Skin of body (tissue), 2 donors: ENCODE measurements around the gene HMCN2. TPM values are rescaled to one million over a fixed set of nuclear protein-coding genes. Genes with fewer than 3 reads are reported as not detected.
A peak's percentile ranks its signal among the peaks of the same experiment; 100 is the strongest.
"Not testable (repeated sequence)": the region's sequence is repeated elsewhere in the genome, so short reads cannot be mapped to it uniquely, and the experiment has no call there.

Source experiments
- DNase-seq: peaks from one replicate; lab custom pipeline; 2025; lab: John Stamatoyannopoulos, UW
- total RNA-seq: library from RNA; depleted of rRNA; stranded (reverse); fragments of >200 nt; gene quantifications from one replicate; pipeline ENCODE4 v1.2.3, GENCODE V29; 2014

HMCN2 gene
- total RNA-seq, 1 donor from 2014 or later = 20.7 TPM

- peak; percentile 49 for DNase-seq
Measured at GRCh38 chr9:130240410-130241197, 25.0 kb upstream of the HMCN2 start.

DNA sequence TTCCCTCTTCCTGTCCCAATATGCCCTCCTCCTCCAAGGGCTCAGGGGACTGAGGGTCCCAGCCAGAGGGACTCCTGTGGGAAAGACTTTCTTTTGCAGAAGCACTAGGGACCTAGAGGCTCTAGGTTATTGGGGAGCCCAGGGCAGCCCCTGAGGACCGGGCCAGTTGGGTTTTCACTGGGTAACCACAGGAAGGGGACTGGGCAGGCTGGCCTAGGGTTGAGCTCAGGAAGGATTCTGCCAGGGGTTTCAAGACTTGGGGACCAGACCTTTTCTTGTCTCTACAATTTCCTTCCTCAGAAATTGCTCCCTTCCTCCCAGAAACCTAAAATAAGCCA is 24.4 kb upstream of the HMCN2 start:
- no peak for DNase-seq

GRCh38 chr9:130242270-130243014 is 23.1 kb upstream of the HMCN2 start:
- no peak for DNase-seq

DNA sequence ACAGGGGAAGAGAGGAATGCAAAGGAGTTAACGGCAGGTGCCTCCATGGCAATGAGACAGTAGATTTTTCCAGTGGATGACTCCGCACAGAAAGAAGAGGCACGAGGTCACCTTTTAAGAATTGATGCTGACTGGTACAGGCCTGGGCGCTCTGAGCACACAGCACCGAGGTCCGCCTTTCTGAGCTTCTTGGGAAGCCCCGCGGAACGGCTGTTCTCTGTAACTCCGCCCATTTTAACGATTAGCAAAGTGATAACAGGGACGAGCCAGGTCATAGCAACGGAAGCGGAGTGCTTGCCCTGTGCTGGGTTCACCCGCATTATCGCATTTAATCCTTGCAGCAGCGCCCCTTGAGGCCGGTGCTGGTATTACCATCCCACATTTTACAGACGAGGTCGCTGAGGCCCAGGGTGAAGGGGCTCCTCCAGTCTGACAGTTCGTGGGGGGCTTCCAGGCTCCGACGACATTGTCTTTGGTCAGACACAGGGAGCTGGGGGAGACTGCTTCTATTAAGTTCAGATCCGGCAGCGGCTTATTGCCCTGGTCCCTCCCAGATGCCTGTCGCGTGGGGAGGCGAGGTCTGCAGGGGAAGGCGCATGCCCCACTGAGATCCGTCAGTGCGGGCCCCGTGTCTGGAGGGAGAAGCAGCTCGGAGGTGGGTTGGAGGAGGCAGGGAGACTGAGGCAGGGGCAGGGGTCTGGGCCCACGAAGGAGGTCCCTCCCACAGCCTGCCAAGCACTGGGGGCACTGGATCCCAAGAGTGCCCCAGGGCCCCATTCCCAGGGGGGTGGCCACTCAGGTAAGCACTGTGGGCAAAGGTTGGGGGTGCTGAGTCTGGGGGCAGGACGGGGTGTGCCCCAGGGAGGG is 22.3 kb upstream of the HMCN2 start:
- DNase-seq = no peak

DNA sequence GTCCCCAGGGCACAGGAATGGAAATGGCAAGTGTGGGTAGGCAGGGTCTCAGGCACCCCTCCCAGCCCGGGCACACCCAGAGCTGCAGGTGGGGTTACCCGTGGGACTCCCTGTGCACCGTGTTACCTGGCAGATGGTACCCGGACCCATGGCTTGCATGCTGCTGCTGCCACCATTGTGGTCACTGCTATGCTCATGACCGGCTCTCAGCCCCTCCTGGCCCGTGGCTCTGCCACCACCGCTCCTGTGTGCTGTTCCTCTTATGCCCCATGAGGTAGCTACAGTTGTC is 21.7 kb upstream of the HMCN2 start:
- DNase-seq = no peak

DNA sequence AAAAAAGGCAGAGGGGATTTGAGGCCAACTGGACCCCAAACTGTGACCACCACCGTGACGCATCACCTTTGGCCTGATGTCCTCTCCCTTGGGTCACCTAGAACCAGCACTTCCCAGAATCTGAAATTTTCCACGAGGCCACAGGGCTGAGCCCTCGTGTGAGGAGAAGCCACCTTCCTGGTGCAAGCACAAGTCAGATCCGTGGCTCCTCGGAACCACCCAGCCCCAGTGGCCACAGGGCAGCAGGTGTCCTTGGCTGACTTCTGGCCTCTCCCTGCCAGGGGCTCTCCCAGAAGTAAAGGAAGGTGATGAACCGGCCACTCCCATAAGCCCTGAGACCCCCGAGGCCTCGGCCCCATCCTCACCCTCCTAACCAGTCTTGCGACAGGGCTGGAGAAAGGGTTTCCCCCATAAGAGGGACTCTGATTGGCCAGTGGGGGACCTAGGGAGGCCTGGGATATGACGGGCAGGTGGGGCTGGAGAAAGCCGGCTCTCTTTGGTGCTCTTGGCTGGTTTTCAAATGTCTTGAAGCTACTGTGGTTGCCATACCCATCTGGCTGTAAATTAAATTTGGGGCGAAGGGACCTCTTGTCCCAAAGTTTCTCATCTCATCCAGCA is 20.9 kb upstream of the HMCN2 start:
- DNase-seq = no peak

DNA sequence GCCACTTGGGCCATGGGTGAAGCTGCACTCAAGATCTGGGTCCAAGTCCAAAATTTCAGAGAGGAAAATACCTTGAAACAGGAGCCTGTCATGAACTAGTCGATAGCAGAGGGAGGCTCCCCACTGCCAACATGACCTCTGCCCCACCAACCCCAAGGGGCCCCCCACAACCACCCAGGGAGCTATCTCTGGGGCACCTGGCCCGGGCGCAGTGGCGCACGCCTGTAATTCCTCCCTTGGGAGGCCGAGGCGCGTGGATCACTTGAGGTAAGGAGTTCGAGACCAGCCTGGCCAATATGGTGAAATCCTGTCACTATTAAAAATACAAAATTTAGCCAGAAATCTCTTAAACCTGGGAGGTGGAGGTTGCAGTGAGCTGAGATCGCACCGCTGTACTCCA is 20.1 kb upstream of the HMCN2 start:
- DNase-seq = no peak

DNA sequence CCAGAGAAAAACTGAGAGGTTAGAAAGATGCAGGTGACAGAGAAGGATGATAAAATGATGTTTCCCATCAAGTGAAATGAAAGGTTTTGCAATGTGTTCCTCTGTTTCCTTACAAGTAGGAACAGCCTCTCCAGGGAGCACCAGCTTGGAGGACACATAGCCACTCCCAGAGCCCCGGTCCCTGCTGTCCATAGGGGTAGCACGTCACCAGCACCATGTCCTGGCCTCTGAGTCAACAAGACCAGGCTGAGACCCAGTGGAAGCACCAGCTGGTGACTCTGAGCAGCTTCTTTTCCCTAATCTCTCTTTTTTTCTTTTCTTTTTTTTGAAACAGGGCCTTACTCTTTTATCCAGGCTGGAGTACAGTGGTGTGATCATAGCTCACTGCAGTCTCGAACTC is 19.4 kb upstream of the HMCN2 start:
- DNase-seq = no peak

DNA sequence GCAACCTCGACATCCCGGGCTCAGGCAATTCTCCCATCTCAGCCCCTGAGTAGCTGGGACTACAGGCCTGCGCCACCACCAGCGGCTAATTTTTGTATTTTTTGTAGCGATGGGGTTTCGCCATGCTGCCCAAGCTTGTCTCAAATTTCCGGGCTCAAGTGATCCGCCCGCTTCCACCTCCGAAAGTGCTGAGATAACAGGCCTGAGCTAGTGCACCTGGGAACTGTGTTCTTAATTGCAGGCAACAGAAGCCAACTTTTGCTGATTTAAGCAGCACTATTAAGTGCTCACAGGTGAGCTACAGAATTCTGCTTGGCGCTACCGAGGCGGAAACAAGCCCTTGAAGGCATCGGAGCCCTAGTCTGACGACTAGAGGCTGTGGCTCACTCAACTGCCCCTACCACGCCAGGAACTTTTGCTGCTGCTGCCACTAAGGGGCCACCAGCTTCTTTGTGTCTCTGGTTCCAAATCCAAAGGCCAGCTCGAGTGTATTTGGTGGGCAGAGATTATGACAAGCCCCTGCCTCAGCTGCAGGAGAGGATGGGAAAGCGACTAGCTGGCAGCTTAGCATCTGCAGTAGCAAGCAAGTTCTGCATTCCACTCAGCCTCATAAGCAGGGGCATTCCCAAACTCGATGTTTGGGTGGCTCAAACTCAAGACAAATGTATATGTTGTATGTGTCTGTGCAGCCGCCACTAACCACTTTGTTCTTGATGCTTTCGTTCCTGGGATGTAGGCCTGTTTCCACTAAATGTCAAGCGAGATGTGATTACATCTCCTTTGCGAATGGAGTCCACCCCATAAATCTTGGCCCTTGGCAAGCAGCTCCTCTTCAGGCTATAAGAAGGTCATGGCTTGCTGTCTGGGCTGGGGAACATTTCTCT is 10.6 kb upstream of the HMCN2 start:
- no peak for DNase-seq

DNA sequence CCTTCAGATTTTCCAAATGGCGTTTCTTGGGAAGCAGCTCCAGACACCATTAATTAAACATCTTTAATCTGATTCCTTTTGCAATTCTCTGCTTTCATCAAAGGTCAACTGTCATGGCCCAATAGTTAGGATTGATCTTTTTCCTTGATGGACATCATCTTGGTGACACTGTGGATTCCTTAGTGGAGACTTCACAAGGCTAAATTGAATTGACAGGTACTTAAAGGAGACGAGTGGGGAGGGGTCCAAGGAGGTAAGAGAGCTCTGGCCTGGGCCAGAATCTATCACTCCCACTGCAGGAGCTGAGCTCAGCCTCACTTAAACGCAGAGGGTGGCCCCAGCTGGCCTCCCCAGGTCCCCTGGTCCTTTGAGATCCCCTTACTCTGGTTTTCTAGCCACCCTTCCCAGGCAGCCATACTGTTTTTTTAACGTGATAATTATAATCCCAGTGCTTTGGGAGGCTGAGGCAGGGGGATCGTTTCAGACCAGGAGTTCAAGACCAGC is 9.9 kb upstream of the HMCN2 start:
- no peak for DNase-seq

DNA sequence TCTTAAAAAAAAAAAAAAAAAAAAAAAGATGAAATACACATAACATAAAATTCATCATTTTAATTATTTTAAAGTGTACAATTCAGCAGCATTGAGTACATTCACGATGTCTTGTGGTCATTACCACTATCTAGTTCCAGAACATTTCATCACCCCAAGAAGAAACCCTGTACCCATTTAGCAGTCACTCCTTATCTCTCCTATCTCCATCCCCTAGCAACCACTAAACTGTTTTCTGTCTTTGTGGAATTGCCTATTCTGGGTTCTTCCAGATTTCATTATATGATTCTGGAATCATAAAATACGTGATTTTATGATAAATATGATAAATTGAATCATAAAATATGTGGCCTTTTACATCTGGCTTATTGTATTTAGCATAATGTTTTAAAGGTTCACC is 8.9 kb upstream of the HMCN2 start:
- DNase-seq = no peak

DNA sequence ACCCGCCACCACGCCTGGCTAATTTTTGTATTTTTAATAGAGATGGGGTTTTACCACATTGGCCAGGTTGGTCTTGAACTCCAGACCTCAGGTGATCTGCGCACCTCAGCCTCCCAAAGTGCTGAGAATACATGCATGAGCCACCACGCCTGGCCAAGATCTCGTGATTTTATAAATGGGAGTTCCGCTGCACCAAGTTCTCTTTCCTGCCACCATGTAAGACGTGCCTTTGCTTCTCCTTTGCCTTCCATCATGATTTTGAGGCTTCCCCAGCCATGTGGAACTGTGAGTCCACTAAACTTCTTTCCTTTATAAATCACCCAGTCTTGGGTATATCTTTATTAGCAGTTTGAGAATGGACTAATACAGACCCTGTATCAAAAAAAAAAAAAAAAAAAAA is 7.4 kb upstream of the HMCN2 start:
- not testable (repeated sequence) for DNase-seq

DNA sequence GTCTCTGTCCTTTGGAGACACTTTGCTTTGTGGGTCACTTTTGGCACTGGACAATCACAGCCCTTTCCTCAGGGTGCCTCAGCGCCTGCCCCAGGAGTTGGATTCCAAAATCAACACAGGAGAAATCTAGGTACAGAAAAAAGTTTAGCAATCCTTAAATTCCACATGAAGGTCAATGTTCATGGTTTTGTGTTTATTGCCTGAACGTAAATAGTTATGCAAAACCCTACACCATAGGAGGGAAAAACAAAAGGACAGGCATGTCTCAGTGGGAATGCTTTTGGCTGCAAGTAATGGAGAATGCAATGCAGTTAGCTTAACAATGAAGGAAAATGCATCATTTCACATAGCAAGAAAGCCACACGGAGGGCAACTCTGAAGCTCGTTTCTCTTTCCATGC is 6.5 kb upstream of the HMCN2 start:
- no peak for DNase-seq

DNA sequence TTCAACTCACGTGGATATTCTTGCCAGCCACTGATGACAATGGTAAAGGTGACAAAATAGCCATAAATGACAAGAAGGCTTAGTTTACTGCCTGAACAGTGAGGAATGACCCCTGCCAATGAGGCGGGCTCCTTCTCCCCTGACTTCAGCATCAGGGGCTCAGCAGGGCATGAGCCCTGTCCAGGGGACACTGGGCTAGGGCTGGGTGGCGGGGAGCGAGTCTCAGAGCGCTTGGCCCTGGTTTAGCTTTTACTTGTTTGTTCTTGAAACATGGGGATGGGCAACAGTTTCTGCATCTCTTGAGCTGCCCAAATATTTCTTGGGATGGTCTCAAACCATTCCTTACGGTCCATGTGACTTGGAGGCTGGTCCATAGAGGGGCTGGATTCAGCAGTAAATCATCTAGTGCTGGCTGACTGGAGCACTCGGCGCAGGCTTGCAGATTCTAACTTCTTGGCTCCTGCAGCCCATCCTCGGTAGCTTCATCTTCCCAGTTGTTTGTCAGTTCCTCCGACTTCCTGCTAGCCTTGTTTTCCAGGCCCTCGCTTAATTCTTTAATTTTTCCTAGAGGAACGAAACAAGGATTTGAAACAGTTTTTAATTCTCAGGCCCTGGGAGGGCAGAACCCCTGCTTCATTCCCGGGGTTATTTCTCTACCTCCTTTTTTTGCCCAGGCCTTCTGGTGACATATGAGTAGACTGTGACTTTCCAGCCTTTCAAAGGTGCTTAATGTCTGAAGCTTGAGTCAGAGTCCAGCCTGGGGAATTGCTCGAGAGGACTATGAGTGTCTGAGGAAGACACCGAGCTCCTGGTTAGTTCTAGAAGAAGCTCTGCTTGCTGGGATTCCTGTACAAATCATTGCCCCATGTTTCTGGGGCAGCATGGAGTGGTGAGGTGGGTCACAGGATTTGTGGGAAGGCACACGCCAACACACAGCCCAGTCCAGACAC is 4.5 kb upstream of the HMCN2 start:
- DNase-seq = no peak

- no peak for DNase-seq
Measured at GRCh38 chr9:130262061-130262745, 3.4 kb upstream of the HMCN2 start.

DNA sequence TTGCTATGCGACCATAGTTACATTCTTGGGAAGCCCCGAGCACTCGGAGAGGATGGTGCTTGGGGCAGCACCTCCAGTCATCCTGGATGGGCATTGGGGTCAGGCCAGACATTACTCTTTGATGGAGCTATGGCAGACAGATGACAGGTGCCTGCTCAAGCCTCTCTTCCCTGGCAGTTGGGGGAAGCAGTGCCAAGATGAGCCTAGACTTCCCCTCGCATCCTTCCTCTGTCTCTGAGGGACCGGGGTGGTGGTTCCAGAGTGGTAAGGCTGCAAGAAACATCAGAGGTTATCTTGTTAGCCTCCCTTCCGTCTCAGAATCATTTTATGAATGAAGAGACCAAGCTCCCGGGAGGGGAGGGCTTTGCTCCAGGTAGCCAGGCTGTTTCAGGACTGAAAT is 2.8 kb upstream of the HMCN2 start:
- DNase-seq = no peak

- DNase-seq = no peak
Measured at GRCh38 chr9:130263601-130264413, 1.8 kb upstream of the HMCN2 start.
